ENCODE measurements around the gene ZMYND8. TPM values are rescaled to one million over a fixed set of nuclear protein-coding genes. Genes with fewer than 3 reads are reported as not detected.
"Not testable (repeated sequence)": the region's sequence is repeated elsewhere in the genome, so short reads cannot be mapped to it uniquely, and the experiment has no call there.

The ZMYND8 gene
- total and polyA plus RNA-seq, 2 donors (not counting 3 experiments of a cell fraction or from before 2014, with no cell fraction given), result 30.6 to 75.2 TPM

DNA sequence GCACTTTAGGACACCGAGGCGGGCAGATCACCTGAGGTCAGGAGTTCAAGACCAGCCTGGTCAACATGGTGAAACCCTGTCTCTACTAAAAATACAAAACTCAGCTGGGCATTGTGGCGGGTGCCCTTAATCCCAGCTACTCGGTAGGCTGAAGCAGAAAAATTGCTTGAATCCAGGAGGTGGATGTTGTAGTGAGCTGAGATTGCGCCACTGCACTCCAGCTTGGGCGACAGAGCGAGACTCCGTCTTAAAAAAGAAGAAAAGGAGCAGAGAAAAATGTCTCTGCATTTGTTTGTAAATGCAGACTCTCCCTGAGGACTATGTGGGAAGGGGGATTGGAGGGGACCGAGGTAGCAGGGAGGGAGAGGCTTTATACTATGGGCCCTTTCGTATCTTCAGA, 149.9 kb downstream of the ZMYND8 start:
- H2AFZ ChIP-seq (ENCODE audit: low read depth, low read length); H3K4me3 ChIP-seq (replicated peaks in 1 of 3; ENCODE audit: insufficient read depth in 1 of 3, low read depth in 1 of 3, low read length in 3 of 3); H3K9ac ChIP-seq (replicated peaks; ENCODE audit: extremely low read depth, insufficient read depth, low read length); H3K9me1 ChIP-seq (replicated peaks; ENCODE audit: control insufficient read depth, extremely low read depth, insufficient read depth, low read length); H3K27me3 ChIP-seq (ENCODE audit: control insufficient read depth in 2 of 2, insufficient read depth in 2 of 2, low read length in 2 of 2); H3K79me2 ChIP-seq (ENCODE audit: control insufficient read depth, insufficient read depth, low read length); H3K9me3 ChIP-seq (replicated peaks; ENCODE audit: control insufficient read depth, insufficient read depth, low read length); H4K20me1 ChIP-seq (replicated peaks; ENCODE audit: control insufficient read depth, extremely low read depth, insufficient read depth, low read length); H3K4me1 ChIP-seq (ENCODE audit: control insufficient read depth, extremely low read depth, insufficient read depth, low read length); H3K4me2 ChIP-seq (ENCODE audit: insufficient read depth, low read length); H3K27ac ChIP-seq (ENCODE audit: insufficient read depth, low read depth, low read length); POLR2A ChIA-PET; FAIRE-seq; DNase-seq (ENCODE audit: low read depth, low spot score); BruUV-seq (replicated peaks); intact Hi-C loops (cut with micrococcal nuclease); dilution Hi-C loops (cut with MboI; ENCODE audit: extremely low pct_ligation_motif_present, low sequenced_read_pairs): not testable (repeated sequence)
- CTCF ChIA-PET, result interaction anchor here (0.9 to 4.8 kb wide), 8 partner anchors 9 to 414 kb away, joined by 3 to 94 read pairs (median 10); partner anchors contain the start of gene NCOA3
- TF ChIP-seq POLR2A (IDR thresholded peaks at IDR 0.05; ENCODE audit: low read depth, low read length), result peak; percentile 7
- peaks cover 19 to 24% of the 10 kb centered on the region in 2 experiments for H3K36me3 ChIP-seq (ENCODE audit: control insufficient read depth in 2 of 2, extremely low read depth in 1 of 2, insufficient read depth in 2 of 2, low read length in 2 of 2)

DNA sequence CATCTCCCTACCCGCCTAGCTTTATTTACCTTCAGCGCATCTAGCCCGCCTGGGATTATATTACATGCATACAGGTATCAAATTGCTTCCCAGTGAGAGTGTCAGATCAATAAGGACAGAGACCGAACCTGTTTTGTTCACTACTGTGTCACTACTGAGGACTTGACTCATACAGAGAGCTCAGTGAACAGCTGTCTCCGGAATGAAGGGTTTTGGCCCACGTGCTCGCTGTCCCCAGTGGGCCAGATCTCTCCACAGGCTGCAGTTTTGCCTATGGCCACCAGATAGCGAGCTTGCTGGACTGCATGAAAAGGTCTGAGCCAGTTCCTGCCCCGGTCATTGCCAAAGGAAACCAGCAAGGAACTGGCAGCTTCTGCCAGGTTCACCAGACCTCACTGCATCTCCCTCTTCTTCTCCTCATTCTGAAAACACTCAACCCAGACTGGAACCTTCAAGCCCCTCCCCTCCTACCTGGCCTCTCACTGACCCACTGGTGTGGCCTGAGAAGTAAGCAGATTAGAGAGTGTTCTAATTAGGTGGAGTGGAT, 150.8 kb downstream of the ZMYND8 start:
- CTCF ChIA-PET, result interaction anchor here (0.6 to 4.8 kb wide), 22 partner anchors 9 to 1415 kb away, joined by 3 to 94 read pairs (median 4); partner anchors contain the start of gene NCOA3
- Histone ChIP-seq H3K79me2 (ENCODE audit: control insufficient read depth, insufficient read depth, low read length) (no peaks in the 10 kb centered on the region), H3K9me1 (replicated peaks; ENCODE audit: control insufficient read depth, extremely low read depth, insufficient read depth, low read length) (no peaks in the 10 kb centered on the region), H3K9me3 (replicated peaks; ENCODE audit: control insufficient read depth, insufficient read depth, low read length) (no peaks in the 10 kb centered on the region), H3K4me2 (ENCODE audit: insufficient read depth, low read length) (no peak overlapping the region), H3K9ac (replicated peaks; ENCODE audit: extremely low read depth, insufficient read depth, low read length) (no peak overlapping the region), H3K4me1 (ENCODE audit: control insufficient read depth, extremely low read depth, insufficient read depth, low read length) (peaks cover 7% of the 10 kb centered on the region), H3K36me3 (ENCODE audit: control insufficient read depth in 2 of 2, extremely low read depth in 1 of 2, insufficient read depth in 2 of 2, low read length in 2 of 2) (peaks cover 14 to 16% of the 10 kb centered on the region in 2 experiments), H2AFZ (ENCODE audit: low read depth, low read length) (no peak overlapping the region), H3K27me3 (ENCODE audit: control insufficient read depth in 2 of 2, insufficient read depth in 2 of 2, low read length in 2 of 2) (no peaks in the 10 kb centered on the region), H3K4me3 (replicated peaks in 1 of 3; ENCODE audit: insufficient read depth in 1 of 3, low read depth in 1 of 3, low read length in 3 of 3) (no peak overlapping the region), H4K20me1 (replicated peaks; ENCODE audit: control insufficient read depth, extremely low read depth, insufficient read depth, low read length) (no peaks in the 10 kb centered on the region), H3K27ac (ENCODE audit: insufficient read depth, low read depth, low read length) (no peak overlapping the region)
- POLR2A ChIA-PET, result interaction anchor here (0.5 kb wide), 1 partner anchor 278 kb away, joined by 4 read pairs; no protein-coding TSS in a partner anchor
- DNase-seq (ENCODE audit: low read depth, low spot score) (peak; percentile 64), FAIRE-seq (peak; percentile 91)
- no TSS peak for BruUV-seq (replicated peaks)
- dilution Hi-C loops (cut with MboI; ENCODE audit: extremely low pct_ligation_motif_present, low sequenced_read_pairs) (no loop called here), intact Hi-C loops (cut with micrococcal nuclease) (loop anchor here (1.0 to 2.0 kb wide), 2 partner anchors 179 to 295 kb away; partner anchors contain the start of gene NCOA3)
- TF ChIP-seq, protein P1, sequence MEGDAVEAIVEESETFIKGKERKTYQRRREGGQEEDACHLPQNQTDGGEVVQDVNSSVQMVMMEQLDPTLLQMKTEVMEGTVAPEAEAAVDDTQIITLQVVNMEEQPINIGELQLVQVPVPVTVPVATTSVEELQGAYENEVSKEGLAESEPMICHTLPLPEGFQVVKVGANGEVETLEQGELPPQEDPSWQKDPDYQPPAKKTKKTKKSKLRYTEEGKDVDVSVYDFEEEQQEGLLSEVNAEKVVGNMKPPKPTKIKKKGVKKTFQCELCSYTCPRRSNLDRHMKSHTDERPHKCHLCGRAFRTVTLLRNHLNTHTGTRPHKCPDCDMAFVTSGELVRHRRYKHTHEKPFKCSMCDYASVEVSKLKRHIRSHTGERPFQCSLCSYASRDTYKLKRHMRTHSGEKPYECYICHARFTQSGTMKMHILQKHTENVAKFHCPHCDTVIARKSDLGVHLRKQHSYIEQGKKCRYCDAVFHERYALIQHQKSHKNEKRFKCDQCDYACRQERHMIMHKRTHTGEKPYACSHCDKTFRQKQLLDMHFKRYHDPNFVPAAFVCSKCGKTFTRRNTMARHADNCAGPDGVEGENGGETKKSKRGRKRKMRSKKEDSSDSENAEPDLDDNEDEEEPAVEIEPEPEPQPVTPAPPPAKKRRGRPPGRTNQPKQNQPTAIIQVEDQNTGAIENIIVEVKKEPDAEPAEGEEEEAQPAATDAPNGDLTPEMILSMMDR (IDR thresholded peaks at IDR 0.05; ENCODE audit: extremely low read depth in 1 of 2, insufficient read depth in 1 of 2, low read depth in 1 of 2, low read length in 2 of 2), result peak; percentile 73 to 81
- TF ChIP-seq JUN (IDR thresholded peaks at IDR 0.05; ENCODE audit: borderline replicate concordance, insufficient read depth, insufficient read length, low read depth) (no peak), POLR2AphosphoS5 (IDR thresholded peaks at IDR 0.05; ENCODE audit: insufficient read depth, low read depth, low read length) (peak; percentile 4), POLR2A (IDR thresholded peaks at IDR 0.05; ENCODE audit: low read depth, low read length) (no peak), EZH2 (IDR thresholded peaks at IDR 0.05; ENCODE audit: borderline replicate concordance, low read depth, low read length, severe bottlenecking) (no peak), GATA2 (IDR thresholded peaks at IDR 0.05; ENCODE audit: insufficient read depth, insufficient read length, low read depth, low read length) (no peak), FOS (IDR thresholded peaks at IDR 0.05; ENCODE audit: borderline replicate concordance, insufficient read depth, low read length) (no peak), MYC (IDR thresholded peaks at IDR 0.05; ENCODE audit: low read depth, low read length) (no peak)
- TF ChIP-seq, protein P2, sequence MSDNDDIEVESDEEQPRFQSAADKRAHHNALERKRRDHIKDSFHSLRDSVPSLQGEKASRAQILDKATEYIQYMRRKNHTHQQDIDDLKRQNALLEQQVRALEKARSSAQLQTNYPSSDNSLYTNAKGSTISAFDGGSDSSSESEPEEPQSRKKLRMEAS (IDR thresholded peaks at IDR 0.05; ENCODE audit: insufficient read depth, insufficient read length), result peak; percentile 72

Measured in endothelial cell of umbilical vein (primary cell).